HL-60/S4 treated with phorbol 12-myristate 13-acetate at 8.2 ng/mL for 4 days and 3 days (cell line): ENCODE data around the gene EIF4G1.

Source experiments
- in situ Hi-C: fragments of 300-500 bp; cut with MboI; formaldehyde crosslinking; loops from 2 replicates; pipeline ENCODE4 v1.15.0; 2022; ENCODE audit warnings: low sequenced_read_pairs

The EIF4G1 gene

DNA sequence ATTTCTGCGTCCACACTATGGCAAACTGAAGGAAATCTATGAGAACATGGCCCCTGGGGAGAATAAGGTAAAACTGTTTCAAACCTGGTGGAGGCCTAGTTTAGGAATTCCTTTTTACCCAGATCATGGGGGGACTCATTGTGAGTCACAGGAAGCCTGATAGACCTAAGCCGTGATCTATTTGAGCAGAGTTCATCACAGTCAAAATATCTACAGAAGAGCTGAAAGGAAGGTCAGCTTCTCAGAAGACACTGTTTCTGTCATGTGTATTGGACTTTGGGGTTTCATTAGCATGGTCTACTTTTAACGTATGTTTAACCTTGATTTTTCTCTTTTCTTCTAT, 14.1 kb upstream of the EIF4G1 start:
- in situ Hi-C loops: no loop called here

DNA sequence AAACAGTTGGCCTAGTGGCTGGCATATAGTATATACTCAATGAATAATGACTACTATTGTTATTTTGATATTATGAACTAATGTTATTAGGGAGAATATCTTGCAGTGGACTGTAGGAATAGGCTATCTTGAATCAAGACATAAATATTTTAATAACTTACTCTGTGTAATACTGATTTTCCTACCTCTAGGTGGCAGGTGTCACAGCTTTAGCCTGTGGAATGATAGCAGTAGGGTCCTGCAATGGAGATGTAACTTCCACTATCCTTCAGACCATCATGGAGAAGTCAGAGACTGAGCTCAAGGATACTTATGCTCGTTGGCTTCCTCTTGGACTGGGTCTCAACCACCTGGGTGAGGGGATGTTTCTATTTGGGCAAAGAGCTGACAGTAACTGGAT, 8.8 kb upstream of the EIF4G1 start:
- in situ Hi-C loops: no loop called here

DNA sequence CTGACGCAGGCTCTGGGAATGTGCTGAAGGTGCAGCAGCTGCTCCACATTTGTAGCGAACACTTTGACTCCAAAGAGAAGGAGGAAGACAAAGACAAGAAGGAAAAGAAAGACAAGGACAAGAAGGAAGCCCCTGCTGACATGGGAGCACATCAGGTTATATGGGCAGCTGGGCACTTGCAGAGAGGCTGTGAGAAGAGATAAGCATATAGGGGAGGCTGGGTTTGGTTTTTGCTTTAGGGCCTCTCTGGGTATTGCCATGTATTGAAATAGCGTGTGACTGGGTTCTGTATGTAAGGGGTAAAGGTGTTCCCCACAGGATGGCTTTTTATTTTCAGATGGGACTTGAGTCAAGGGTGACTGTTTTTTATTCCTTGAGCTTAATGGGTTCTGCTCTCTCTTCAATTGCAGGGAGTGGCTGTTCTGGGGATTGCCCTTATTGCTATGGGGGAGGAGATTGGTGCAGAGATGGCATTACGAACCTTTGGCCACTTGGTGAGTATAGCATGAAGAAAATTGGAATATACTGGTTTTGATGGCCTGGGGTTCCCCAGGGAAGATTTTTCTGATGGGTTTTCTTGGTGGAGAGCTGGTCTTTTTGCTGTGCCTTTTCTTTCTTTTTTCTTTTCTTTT, 7.9 kb upstream of the EIF4G1 start:
- in situ Hi-C loops: no loop called here

DNA sequence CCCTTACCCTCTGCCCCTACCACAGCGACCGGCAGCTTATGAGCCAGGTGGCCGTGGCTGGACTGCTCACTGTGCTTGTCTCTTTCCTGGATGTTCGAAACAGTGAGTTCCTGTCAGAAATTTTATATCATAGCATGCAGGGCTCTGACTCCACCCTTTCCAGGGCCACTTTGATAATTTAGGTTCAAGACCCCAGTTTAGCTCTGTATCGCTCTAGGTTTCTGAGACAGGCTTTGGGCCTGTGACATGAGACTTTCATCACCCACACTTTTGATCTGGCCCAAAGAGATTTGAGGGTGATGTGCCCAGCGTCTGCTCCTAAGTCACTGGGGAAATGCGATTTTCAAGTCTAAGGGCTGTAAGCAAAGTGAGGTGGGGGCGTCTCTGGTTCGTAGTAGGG, 6.5 kb upstream of the EIF4G1 start:
- in situ Hi-C loops: no loop called here

DNA sequence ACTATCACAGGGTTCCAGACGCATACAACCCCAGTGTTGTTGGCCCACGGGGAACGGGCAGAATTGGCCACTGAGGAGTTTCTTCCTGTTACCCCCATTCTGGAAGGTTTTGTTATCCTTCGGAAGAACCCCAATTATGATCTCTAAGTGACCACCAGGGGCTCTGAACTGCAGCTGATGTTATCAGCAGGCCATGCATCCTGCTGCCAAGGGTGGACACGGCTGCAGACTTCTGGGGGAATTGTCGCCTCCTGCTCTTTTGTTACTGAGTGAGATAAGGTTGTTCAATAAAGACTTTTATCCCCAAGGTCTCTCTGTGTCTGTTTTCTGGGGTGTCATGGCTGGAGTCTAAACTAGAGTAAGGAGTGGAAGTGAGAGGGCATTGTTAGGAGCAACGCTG, 5.7 kb upstream of the EIF4G1 start:
- in situ Hi-C loops: no loop called here

DNA sequence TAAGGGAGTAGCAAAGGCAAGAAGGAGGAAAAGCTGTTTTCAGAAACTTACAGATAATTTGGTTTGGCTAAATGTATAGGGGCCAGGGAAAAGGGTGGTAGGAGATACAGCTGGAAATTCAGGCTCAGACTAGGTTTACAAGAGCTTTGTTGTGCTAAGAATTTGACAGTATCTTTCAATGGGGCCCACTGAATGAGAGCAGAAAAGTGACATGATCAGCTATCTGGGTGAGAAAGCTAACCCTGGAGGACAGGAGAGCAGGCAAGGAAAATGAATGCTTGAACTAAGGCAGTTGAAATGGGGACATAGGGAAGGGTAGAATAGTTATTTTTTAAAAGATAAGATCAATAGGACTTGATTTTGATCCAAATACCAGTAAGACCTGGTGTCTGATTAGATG, 2.8 kb upstream of the EIF4G1 start:
- in situ Hi-C loops: no loop called here

DNA sequence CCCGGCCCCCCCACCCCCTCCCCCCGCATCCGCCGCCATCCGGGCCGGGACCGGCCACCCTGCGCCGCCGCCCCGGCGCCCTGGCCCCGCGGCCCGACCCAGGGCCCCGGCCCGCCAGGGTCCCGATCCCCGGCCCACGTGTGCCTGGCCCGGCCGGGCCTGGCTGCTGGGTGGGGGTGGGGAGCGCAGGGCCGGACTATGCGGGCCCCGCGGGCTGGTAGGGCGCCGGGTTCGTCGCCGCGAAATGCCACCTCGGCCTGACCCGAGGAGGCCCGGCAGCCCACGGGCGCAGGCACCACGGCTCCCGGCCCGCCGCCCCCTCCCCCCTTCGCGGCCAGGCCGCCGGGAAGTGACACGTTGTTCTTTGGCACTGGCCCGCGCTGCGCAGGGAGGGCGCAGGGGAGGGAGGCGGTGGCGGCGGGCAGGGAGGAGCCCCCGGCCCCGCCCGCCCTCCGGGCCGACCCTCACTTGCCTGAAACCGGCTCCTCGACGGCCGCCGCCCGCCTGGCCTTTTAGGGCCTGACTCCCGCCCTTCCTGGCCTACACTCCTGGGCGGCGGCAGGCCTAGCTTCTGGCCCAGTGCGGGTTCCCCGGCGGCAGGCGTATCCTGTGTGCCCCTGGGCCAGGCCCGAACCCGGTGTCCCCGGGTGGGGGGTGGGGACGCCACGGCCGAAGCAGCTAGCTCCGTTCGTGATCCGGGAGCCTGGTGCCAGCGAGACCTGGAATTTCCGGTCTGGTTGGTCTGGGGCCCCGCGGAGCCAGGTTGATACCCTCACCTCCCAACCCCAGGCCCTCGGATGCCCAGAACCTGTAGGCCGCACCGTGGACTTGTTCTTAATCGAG, 515 bp downstream of the EIF4G1 start:
- in situ Hi-C loops: no loop called here

DNA sequence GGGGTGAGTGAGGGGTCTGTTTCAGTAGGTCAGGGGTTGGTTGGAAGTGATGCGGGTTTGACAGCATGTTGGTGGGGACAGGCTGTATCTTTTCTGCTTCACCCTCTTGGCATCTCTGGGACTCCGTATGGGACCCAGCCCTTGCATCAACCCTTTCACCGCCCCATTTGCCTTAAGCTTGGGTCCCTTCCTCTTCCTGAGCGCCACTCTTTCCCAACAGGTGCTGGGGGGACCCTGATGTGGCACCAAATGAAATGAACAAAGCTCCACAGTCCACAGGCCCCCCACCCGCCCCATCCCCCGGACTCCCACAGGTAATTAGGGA, 1.1 kb downstream of the EIF4G1 start:
- in situ Hi-C loops: no loop called here

DNA sequence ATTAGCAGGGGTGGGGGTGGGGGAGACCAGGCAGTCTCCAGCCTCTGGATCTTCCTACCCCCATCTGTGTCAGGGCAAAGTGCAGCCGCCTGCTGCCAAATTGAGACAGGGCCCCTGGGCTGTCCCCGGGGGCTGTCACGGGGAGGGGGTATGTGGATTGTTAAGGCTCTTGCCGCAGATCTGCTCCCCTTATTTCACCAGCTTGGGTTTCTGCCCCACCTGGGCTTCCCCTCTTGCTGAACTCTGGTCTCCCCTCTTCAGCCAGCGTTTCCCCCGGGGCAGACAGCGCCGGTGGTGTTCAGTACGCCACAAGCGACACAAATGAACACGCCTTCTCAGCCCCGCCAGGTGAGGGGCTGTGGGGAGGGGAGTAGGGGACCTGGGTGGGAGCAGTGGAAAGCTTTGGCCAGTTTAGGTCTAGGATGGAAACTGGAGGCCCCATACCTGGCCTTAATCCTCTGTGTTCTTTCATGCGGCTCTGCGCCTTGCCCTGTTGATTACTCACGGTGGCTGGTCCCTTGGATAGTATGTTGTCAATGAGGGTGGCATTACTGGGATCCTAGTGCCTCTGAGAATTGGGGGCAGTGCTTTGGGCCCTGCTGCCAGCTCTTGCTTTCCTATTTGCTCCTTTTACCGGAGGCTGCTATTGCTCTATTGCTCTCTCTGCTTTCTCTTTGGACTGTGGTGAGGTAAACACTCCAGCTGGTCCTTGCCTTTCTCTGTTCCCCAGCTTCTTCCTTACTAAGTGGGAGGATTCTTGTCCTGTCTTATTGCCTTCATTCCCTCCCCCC, 1.7 kb downstream of the EIF4G1 start:
- in situ Hi-C loops: no loop called here

DNA sequence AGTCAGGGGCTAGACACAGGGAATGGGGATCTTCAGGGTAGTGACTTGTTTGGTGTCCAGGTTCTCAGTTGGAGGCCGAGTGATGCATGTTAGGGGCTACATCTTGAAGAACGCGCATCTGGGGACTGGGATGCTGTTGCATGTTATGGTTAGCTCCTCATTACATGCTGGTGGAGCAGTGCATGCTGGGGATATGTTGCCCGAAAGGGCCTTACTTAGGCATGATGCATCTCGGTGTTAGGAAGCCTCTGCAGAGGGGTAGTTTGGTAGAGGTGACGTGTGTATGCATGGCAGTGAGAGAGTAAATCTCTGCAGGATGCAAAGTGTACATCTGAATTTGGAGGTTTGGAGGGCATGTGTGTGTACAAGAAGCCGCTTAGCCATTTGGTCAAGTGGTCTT, 2.4 kb downstream of the EIF4G1 start:
- in situ Hi-C loops: no loop called here

DNA sequence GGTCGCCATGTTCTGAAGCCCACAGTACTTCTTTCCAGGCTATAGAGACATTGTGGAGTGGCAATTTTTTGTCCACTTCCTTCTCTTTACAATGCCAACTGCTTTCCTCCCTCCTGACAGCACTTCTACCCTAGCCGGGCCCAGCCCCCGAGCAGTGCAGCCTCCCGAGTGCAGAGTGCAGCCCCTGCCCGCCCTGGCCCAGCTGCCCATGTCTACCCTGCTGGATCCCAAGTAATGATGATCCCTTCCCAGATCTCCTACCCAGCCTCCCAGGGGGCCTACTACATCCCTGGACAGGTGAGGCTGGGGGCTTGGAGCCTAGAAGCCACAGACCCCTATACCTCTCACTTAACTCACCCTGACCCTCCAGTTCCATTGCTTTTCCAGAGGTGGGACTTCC, 2.8 kb downstream of the EIF4G1 start:
- in situ Hi-C loops: no loop called here

DNA sequence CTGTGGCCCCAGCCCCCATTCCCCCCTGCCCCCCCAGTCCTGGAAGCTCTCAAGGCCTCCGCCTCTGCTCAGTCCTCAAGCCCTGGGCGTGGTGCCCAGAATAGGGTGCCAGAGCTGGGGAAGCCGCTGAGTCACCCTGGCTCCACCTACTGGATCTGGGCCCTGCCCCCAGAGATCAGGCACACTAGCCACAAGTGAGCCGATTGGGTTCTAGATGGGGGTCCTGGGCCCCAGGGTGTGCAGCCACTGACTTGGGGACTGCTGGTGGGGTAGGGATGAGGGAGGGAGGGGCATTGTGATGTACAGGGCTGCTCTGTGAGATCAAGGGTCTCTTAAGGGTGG, 5.7 kb downstream of the EIF4G1 start:
- in situ Hi-C loops: no loop called here

DNA sequence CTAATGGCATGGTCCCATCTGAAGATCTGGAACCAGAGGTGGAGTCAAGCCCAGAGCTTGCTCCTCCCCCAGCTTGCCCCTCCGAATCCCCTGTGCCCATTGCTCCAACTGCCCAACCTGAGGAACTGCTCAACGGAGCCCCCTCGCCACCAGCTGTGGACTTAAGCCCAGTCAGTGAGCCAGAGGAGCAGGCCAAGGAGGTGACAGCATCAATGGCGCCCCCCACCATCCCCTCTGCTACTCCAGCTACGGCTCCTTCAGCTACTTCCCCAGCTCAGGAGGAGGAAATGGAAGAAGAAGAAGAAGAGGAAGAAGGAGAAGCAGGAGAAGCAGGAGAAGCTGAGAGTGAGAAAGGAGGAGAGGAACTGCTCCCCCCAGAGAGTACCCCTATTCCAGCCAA, 7.3 kb downstream of the EIF4G1 start:
- in situ Hi-C loops: no loop called here

DNA sequence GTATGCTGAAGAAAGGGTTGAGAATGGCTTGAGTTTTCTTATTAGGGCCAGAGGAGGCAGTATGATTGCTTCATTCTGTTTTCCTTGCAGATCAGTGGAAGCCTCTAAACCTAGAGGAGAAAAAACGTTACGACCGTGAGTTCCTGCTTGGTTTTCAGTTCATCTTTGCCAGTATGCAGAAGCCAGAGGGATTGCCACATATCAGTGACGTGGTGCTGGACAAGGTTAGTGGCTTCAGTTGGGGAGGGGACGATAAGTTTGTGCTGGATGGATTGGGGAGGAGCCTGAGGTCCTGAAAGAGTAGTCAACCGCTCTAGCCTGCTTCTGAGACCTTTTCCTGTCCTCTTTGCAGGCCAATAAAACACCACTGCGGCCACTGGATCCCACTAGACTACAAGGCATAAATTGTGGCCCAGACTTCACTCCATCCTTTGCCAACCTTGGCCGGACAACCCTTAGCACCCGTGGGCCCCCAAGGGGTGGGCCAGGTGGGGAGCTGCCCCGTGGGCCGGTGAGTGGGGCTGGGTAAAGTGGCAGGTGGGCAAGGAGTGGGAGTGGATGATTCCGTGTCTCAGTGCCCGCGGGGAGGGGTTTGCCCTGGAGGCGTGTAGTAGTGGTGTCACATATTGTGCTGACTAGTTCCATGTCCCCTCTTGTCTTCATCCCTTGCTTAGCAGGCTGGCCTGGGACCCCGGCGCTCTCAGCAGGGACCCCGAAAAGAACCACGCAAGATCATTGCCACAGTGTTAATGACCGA, 8.5 kb downstream of the EIF4G1 start:
- in situ Hi-C loops: no loop called here

DNA sequence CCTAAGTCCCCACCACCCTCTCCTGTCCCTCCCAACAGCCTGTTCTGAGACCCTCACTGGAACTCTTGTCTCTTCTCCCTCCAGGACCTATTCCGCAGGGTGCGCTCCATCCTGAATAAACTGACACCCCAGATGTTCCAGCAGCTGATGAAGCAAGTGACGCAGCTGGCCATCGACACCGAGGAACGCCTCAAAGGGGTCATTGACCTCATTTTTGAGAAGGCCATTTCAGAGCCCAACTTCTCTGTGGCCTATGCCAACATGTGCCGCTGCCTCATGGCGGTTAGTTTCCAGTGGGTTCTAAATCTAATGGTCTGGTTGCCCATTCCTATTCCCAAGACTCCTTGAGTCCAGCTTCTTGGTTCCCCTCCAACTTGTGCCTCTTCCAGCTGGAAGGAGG, 9.3 kb downstream of the EIF4G1 start:
- in situ Hi-C loops: no loop called here

DNA sequence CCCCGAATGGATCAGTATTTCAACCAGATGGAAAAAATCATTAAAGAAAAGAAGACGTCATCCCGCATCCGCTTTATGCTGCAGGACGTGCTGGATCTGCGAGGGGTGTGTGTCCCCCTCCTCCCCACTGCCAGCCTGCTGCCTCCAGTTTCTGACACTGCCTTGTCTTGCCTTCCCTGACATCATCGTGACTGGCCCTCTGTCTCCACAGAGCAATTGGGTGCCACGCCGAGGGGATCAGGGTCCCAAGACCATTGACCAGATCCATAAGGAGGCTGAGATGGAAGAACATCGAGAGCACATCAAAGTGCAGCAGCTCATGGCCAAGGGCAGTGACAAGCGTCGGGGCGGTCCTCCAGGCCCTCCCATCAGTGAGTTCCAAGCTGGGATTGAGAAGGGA, 10.9 kb downstream of the EIF4G1 start:
- in situ Hi-C loops: no loop called here

DNA sequence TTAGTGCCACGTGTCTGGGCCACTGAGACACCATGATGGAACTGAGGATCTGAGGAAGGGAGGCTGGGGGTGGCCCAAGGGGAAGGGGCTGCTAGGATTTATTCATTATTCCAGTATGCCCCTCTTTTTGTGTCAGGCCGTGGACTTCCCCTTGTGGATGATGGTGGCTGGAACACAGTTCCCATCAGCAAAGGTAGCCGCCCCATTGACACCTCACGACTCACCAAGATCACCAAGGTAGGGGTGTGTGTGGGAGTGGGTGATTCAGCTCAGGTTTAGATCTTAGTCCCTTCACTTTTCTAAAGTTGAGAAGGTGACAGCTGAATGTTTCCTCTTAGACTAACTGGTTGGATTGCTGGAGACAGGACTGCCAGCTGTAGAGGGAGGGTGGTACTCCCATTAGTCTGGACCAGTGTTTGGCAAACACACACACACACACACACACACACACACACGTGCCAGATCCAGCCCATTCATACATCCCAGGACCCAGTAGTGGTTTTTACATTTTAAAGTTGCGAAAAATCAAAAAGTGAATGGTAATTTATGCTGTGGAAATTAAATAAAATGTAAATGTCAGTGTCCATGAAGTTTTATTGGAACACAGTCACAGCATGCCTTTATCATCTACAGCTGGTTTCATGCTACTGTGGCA, 11.4 kb downstream of the EIF4G1 start:
- in situ Hi-C loops: no loop called here

DNA sequence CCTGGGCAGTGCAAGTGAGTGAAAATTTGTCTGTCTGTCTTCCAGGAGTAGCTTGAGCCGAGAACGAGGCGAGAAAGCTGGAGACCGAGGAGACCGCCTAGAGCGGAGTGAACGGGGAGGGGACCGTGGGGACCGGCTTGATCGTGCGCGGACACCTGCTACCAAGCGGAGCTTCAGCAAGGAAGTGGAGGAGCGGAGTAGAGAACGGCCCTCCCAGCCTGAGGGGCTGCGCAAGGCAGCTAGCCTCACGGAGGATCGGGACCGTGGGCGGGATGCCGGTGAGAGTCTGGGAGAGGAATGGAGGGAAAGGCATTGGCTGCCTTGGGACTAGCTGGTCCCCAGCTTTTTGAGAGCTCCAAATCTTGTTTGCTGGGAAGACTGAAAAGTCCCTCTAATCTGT, 12.8 kb downstream of the EIF4G1 start:
- in situ Hi-C loops: no loop called here

DNA sequence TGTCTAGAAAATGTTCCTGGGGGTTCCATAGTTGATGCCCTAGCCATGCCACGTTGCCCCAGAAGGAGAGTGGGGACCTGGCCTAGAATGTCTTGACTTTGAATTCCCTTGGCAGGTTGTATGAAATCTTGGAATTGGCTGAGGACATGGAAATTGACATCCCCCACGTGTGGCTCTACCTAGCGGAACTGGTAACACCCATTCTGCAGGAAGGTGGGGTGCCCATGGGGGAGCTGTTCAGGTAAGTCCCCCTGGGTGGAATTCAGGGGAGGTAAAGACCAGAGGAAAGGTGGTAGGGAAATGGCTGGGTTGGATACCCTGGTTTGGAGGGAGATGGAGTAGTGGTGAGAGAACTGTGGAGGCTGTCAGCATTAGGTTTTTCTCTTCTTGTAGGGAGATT, 14.1 kb downstream of the EIF4G1 start:
- in situ Hi-C loops: no loop called here

DNA sequence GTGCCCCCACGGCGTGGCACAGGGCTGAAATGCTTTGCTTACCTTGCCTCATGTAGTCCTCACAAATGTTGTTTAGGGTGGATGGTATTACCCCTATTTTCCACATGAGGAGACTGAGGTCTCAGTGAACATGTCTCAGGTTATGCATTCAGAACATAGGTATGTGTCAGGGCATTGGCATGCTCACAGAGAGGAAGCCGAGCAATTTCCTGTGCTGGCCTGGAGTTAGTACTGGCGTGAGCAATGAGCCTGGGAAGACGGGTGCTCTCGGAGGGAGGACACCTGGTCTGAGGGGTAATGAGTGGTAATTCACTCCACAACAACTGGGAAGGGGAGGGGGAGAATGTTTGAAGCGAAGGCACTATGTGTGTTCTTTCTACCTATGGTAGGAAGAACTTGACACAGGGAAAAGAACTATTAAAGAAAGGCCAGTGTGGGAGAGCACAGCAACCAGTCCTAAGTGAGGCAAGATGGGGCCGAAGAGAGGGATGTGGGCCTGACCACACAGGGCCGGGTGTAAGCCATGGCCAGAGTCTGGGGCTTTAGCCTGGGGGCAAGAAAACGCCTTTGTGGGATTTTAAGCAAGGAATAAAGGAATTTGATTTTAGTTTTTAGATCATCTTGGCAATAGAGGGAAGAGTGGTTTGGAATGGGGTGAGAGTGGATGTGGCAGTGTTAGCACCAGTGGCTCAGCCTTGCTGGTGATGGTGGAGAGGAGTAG, 18.1 kb downstream of the EIF4G1 start:
- in situ Hi-C loops: no loop called here
